Left lobe of liver (tissue), 2 donors: ENCODE measurements around the gene LGR5. TPM values are rescaled to one million over a fixed set of nuclear protein-coding genes. Genes with fewer than 3 reads are reported as not detected.
A peak's percentile ranks its signal among the peaks of the same experiment; 100 is the strongest.

ENCODE experiments used
- ATAC-seq: fragments of 200-7000 bp; cut with Tn5 transposase; one replicate; pipeline ENCODE4 v1.9.1; 2020; ENCODE audit warnings: mild to moderate bottlenecking, moderate library complexity
- DNase-seq: peaks from one replicate; pipeline ENCODE4 v3.0.0-alpha.2; 2020; ENCODE audit warnings: low spot score
- total RNA-seq: library from RNA; stranded (reverse); gene quantifications from one replicate; pipeline ENCODE4 v1.2.1, GENCODE V29; 2021
- donor health status: DM: no; HTN: no; CAD: no; lungs with moderate emphysema.
- donor health status: DM: no; HTN: yes; CAD: no.

LGR5 gene
- total RNA-seq, 1 donor from 2014 or later, result 0.13 TPM

- DNase-seq (no peak), ATAC-seq (no peak)
Measured at GRCh38 chr12:71589478-71589881, 149.9 kb downstream of the LGR5 start.

DNA sequence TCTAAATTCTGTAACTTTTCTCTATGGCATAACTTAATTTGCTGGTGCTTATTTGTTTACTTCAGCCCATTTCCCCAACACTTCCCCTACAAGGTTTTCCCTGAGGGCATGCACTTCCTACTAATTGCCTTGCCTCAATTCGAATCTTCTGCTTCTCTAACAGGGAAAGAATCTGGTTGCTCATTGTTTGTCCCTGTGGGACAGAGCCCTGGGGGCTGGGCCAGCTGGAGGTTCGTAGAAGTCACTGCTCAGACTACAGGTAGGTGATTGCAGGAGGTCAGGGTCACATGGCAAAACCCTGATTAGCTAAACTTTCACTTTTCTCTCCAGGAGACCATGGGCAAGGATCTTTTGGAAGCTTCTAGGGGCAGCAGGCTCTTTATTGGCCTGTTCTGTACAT lies 152.0 kb downstream of the LGR5 start:
- ATAC-seq, result no peak
- no peak for DNase-seq

- no peak for DNase-seq
- ATAC-seq, result no peak
Measured at GRCh38 chr12:71592841-71593240, 153.2 kb downstream of the LGR5 start.

- no peak for DNase-seq
- ATAC-seq, result no peak
Measured at GRCh38 chr12:71594214-71594948, 154.8 kb downstream of the LGR5 start.

DNA sequence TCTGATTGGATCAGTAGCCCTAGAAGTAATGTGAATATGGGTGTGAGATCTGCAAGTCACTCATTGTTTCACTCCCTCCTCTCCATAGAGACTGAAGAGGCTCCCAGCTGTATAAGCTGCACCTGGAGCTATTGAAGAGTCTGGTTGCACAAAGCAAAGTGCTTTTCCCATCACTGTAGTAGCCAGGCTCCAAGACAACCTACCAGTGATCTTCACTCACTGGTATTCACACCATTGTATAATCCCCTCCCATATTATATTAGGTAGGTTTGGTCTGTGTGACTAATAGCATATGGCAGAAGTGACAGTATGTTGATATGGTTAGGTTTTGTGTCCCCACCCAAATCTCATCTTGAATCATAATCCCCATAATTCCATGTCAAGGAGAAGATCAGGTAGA lies 159.6 kb downstream of the LGR5 start:
- ATAC-seq, result no peak
- no peak for DNase-seq

DNA sequence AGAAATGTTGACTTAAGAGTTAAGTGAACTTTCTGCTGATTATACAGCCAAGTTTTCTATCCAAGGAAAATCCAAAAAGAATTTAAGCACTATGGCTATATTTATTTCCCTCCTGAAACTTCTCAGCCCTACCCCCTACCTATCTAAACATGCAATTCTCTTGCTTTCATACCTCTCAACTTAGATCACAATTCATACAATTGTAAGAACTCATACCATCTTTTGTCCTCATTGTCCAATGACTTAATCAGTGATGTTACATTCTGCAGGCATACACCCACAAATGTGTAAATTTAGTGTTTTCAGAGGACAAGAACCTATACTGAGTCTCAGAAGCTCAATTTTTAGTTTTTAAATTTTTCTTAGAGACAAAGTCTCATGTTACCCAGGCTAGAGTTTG lies 161.9 kb downstream of the LGR5 start:
- no peak for DNase-seq
- ATAC-seq, result no peak

DNA sequence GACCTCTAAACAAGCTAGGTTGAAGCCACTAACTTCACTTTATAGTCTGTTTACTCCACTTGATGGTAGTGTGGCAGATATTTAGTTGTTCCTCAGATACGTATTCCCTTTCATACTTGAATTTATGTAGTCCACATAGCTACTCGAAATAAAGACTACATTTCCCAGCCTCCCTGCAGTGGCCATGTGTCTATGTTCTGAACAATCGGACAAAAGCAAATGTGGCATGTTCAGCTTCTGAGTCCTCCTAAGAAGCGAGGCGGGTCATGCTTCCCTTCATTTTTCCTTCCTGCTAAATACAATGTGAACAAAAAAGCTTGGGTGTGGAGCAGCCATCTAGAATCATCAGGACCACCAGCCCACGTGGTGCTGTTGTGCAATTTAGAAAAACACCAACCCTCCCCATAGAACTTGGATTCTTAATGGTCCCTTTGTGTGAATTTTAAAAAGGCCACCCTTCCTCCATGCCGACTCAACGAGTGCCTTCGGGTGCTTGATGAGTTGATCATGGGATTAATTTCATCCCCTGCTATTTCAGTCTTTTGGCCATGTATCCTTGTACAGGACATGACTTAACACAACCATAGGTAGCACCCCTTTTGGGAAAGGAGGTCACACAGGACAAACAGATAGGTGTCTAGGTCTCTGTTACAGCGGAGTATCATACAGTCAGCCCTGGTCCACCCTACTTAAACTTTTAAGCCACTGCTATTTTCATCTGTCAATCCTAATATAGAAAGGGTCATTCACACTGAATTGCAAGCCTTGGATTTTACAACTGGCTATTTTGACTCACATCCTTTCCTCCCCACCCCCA lies 163.4 kb downstream of the LGR5 start:
- DNase-seq (no peak), ATAC-seq (no peak)

DNA sequence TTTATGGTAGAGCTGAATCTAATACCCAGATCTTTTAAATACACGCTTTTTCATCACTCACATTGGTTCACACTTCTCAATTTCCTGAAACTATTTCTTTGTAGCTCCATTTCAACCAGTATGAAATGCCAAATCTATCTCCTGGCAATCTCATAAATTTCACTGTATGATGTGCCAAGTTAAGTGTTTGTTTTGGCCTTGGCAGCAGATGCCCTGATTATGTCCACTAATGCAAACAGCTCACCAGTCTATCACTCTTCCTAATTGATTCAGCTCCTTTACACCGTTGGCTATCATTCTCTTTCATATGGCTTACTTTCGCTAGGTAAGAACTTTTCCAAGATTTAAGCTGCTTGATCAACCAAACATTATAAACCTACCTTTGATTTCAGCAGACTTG lies 165.4 kb downstream of the LGR5 start:
- no peak for DNase-seq
- ATAC-seq, result peak; percentile 88

GRCh38 chr12:71607494-71608330 lies 168.1 kb downstream of the LGR5 start:
- ATAC-seq (no peak), DNase-seq (no peak)

DNA sequence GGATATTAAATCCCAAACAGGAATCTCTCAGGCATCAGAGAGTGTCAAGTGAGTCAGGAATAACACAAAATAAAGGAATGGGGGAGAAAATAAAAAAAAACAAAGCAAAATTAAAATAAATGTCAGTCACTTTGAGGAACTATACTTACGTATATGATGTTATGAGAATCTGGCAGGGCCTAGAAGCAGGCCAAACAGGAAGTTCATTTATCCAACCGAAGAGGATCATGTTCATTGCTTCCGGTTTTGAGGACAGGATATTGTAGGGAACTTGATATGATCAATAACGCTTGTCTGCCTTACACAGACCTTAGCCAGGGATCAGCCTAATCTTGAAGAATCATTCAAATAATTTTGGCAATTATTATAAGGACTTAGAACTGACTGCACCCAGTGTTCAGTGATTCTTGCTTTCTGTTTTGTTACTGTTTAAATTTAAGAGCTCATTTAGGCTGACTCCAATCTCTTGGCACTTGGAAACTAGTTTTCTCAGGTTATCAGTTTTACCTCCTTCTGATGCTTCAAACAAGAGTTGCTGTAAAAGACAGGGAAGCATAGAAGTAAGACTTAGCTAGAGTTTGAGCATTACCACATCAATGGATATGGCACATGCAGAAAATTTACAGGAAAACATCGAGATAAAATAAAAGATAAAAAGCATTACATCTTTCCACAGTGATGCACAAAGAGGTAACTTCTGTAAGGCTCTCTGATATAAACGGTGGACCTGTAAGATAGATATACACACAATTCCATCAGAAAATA lies 170.6 kb downstream of the LGR5 start:
- ATAC-seq, result no peak
- no peak for DNase-seq

DNA sequence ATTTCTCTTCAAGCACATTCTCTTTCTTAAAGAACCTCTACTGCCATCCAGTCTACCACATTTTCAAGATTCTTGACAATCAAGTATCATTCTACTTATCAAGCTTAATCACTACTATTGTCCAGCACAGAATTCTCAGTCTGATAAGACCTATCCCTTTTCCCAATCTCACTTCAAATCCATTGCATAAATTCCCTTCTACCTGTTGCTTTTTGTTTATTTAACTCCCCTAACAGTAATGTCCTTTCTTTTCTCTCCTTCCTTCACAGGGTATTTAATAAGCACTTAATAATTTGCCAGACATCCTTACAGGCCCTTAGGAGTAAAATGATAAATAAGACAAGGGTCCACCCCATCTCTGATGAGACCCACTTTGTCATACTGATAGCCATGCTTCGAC lies 182.3 kb downstream of the LGR5 start:
- ATAC-seq (no peak), DNase-seq (no peak)

DNA sequence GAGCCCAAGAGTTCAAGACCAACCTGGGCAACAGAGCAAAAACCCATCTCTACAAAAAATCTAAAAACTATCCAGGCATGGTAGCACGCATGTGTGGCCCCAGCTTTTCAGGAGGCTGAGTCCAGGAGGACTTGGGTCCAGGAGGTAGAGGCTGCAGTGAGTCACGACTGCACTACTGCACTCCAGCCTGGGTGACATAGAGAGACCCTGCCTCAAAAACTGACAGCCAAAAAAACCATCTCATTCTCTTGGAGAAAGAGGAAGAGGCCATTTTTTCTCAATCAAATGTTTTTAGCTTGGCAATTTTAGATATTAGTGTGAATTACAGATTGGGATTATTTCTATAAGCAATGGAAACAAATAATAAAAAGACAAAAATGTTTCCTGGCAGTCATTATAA lies 185.9 kb downstream of the LGR5 start:
- no peak for DNase-seq
- no peak for ATAC-seq

DNA sequence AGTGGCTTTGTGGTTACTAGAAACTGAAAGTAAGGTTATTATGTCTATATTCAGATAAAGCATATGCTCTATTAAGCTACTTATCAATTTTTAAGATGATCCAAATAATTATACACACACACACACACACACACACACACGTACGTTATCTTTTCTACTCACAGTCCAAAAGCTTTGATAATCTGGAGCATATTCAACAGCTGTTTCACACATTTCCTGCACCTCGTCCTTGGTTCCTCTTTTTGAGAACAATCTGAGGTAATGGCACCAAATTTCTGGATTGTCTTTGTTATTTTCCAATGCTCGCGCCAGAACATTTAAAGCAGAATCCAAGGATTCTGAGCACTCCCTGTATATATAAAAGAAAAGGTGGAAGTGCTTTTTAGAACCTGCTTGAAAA lies 186.5 kb downstream of the LGR5 start:
- no peak for ATAC-seq

DNA sequence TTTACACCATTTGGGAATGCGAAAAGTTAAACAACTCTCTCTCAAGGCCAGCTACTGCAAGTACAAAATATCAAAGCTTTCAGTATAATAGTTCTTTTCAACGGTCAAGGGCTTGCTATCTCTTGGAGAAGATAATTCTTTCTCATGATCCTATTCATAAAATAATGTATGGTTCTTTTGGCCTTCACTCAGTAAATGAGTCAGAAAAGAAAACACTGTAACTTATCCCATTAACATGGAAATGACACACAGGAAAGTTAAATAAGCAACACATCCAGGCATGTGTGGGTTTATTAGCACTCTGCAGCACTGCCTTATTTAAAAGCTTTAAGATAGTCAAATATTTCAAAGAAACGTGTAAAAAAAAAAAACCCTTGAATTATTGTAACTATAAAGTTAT lies 187.2 kb downstream of the LGR5 start:
- no peak for DNase-seq

More for the DNA sequence above, 186.5 kb downstream of the LGR5 start:
- DNase-seq, result no peak

GRCh38 chr12:71627438-71628002 lies 187.9 kb downstream of the LGR5 start:
- no peak for ATAC-seq

More for the DNA sequence above, 187.2 kb downstream of the LGR5 start:
- ATAC-seq, result no peak

More at GRCh38 chr12:71627438-71628002, 187.9 kb downstream of the LGR5 start:
- no peak for DNase-seq

Other genes starting within 250 kb of the LGR5 start
- 13.4 TPM for gene ZFC3H1, start 224.1 kb downstream of the LGR5 start, total RNA-seq
- gene THAP2, start 224.5 kb downstream of the LGR5 start, total RNA-seq, result 1.4 TPM
- gene TMEM19, start 246.3 kb downstream of the LGR5 start, total RNA-seq, result 21.5 TPM